PC-9 (cell line): ENCODE data around the gene C1orf21.

Experiments
- CTCF ChIP-seq: fragments of 200-600 bp; sonication (generic); conservative IDR thresholded peaks from 2 replicates; pipeline ENCODE4 v1.6.1; 2017; ENCODE audit warnings: mixed run types, antibody characterized with exemption, mild to moderate bottlenecking, moderate library complexity
- EZH2 ChIP-seq: fragments of 200-600 bp; sonication (generic); IDR thresholded peaks from 2 replicates; pipeline ENCODE4 v1.8.0; 2017; ENCODE audit warnings: antibody characterized with exemption, low read depth

- TF ChIP-seq CTCF (no peak), EZH2 (no peak)
These were observed 2.6 kb downstream of the C1orf21 start for GRCh38 chr1:184389446-184389845.
